MM.1S (cell line): ENCODE results near the gene RAB10.
A peak's percentile ranks its signal among the peaks of the same experiment; 100 is the strongest.

ENCODE experiments used
- DNase-seq: peaks from one replicate; pipeline ENCODE4 v3.0.0-alpha.2; 2015
- H2AFZ ChIP-seq: fragments of 300-600 bp; sonication (generic); 2 replicates; pipeline ENCODE4 v1.6.0; 2016; ENCODE audit warnings: antibody characterized with exemption, low read length
- H3F3A ChIP-seq: fragments of 300-600 bp; sonication (generic); 2 replicates; pipeline ENCODE4 v1.6.1; 2016; ENCODE audit warnings: mild to moderate bottlenecking, antibody characterized with exemption, low read length, moderate library complexity, mixed read lengths; ENCODE audit not compliant: insufficient read depth
- H3K27ac ChIP-seq: fragments of 300-600 bp; sonication (generic); 2 replicates; pipeline ENCODE4 v1.5.1; 2016; ENCODE audit warnings: mild to moderate bottlenecking, low read length
- H3K27me3 ChIP-seq: fragments of 300-600 bp; sonication (generic); replicated peaks from 2 replicates; pipeline ENCODE4 v1.6.0; 2016; ENCODE audit warnings: low read length; ENCODE audit not compliant: insufficient read depth
- H3K36me3 ChIP-seq: fragments of 300-600 bp; sonication (generic); replicated peaks from 2 replicates; pipeline ENCODE4 v1.6.1; 2016; ENCODE audit warnings: mild to moderate bottlenecking, low read length, mixed read lengths; ENCODE audit not compliant: insufficient read depth
- H3K4me1 ChIP-seq: fragments of 300-600 bp; sonication (generic); 2 replicates; pipeline ENCODE4 v1.6.1; 2016; ENCODE audit warnings: low read length, mixed read lengths
- H3K4me2 ChIP-seq: fragments of 300-600 bp; sonication (generic); 2 replicates; pipeline ENCODE4 v1.6.0; 2016; ENCODE audit warnings: low read depth, low read length
- H3K4me3 ChIP-seq: fragments of 300-600 bp; sonication (generic); 2 replicates; pipeline ENCODE4 v1.5.1; 2016; ENCODE audit warnings: low read length, mixed read lengths
- H3K79me2 ChIP-seq: fragments of 300-600 bp; sonication (generic); 2 replicates; pipeline ENCODE4 v1.6.1; 2016; ENCODE audit warnings: mixed run types, low read length, mixed read lengths
- H3K9ac ChIP-seq: fragments of 300-600 bp; sonication (generic); 2 replicates; pipeline ENCODE4 v1.6.1; 2016; ENCODE audit warnings: low read length, mixed read lengths
- H3K9me2 ChIP-seq: fragments of 300-600 bp; sonication (generic); replicated peaks from 2 replicates; pipeline ENCODE4 v1.6.1; 2016; ENCODE audit warnings: mild to moderate bottlenecking, low read length, mixed read lengths; ENCODE audit not compliant: insufficient read depth
- H3K9me3 ChIP-seq: fragments of 300-600 bp; sonication (generic); replicated peaks from 2 replicates; pipeline ENCODE4 v1.6.1; 2016; ENCODE audit warnings: mild to moderate bottlenecking, low read length, mixed read lengths; ENCODE audit not compliant: insufficient read depth
- H4K20me1 ChIP-seq: fragments of 300-600 bp; sonication (generic); 2 replicates; pipeline ENCODE4 v1.6.1; 2016; ENCODE audit warnings: mild to moderate bottlenecking, low read length, moderate library complexity, mixed read lengths; ENCODE audit not compliant: insufficient read depth
- EZH2 ChIP-seq: fragments of 300-600 bp; sonication (generic); optimal IDR thresholded peaks from 2 replicates; pipeline ENCODE3; 2017; ENCODE audit warnings: low read depth, mild to moderate bottlenecking, antibody characterized with exemption, low read length, mixed read lengths
- EZH2phosphoT487 ChIP-seq: fragments of 300-600 bp; sonication (generic); IDR thresholded peaks from 2 replicates; pipeline ENCODE4 v1.6.1; 2018; ENCODE audit warnings: antibody characterized with exemption, low read length
- TF ChIP-seq, protein P1 (sequence below): fragments of 300-600 bp; sonication (generic); IDR thresholded peaks from 2 replicates; pipeline ENCODE4 v1.5.1; 2016; ENCODE audit warnings: antibody characterized with exemption, low read length, mixed read lengths

The RAB10 gene

DNA sequence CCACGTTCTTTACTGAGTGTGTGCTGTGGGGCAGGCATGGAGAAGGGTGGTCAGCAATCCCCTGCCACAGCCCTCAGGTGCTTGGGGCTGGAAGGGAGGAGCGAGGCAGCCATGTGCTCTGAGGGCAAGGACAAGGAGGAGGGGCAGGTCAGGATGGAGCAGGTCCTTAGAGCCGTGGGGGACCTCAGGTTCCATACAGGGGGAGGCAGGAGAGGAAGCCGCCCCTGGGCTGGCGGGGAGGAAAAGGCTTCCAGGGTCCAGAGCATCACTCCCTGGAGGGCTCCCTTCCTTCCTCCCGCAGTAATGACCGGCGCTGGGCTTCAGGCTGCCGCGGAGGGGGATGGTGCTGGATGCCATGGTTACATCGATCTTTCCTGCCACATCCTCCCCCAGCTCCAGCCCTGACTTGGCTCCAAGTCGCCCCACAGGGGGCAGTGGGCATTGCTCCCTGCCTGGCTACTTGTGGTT is 145.6 kb downstream of the RAB10 start:
- no peak for TF ChIP-seq EZH2
- TF ChIP-seq, protein P1, sequence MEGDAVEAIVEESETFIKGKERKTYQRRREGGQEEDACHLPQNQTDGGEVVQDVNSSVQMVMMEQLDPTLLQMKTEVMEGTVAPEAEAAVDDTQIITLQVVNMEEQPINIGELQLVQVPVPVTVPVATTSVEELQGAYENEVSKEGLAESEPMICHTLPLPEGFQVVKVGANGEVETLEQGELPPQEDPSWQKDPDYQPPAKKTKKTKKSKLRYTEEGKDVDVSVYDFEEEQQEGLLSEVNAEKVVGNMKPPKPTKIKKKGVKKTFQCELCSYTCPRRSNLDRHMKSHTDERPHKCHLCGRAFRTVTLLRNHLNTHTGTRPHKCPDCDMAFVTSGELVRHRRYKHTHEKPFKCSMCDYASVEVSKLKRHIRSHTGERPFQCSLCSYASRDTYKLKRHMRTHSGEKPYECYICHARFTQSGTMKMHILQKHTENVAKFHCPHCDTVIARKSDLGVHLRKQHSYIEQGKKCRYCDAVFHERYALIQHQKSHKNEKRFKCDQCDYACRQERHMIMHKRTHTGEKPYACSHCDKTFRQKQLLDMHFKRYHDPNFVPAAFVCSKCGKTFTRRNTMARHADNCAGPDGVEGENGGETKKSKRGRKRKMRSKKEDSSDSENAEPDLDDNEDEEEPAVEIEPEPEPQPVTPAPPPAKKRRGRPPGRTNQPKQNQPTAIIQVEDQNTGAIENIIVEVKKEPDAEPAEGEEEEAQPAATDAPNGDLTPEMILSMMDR = no peak
- TF ChIP-seq EZH2phosphoT487 = no peak
- peak overlapping the region; percentile 63 for H3K4me3 ChIP-seq
- peaks cover 7% of the 10 kb centered on the region; the same call in 1 of the 2 replicates for H3K4me1 ChIP-seq
- no peak overlapping the region for H3K27ac ChIP-seq
- DNase-seq = no peak
- no peaks in the 10 kb centered on the region for H3K9me2 ChIP-seq
- peak overlapping the region; percentile 29; the same call in 1 of the 2 replicates for H3K9ac ChIP-seq
- H3K9me3 ChIP-seq = no peaks in the 10 kb centered on the region
- peak overlapping the region; percentile 98 for H3K4me2 ChIP-seq
- H3K79me2 ChIP-seq = no peaks in the 10 kb centered on the region
- H2AFZ ChIP-seq = peak overlapping the region; percentile 96
- H4K20me1 ChIP-seq = no peaks in the 10 kb centered on the region
- H3K36me3 ChIP-seq = no peaks in the 10 kb centered on the region
- H3K27me3 ChIP-seq = peaks cover 2% of the 10 kb centered on the region; the same call in 1 of the 2 replicates
- H3F3A ChIP-seq = no peaks in the 10 kb centered on the region

DNA sequence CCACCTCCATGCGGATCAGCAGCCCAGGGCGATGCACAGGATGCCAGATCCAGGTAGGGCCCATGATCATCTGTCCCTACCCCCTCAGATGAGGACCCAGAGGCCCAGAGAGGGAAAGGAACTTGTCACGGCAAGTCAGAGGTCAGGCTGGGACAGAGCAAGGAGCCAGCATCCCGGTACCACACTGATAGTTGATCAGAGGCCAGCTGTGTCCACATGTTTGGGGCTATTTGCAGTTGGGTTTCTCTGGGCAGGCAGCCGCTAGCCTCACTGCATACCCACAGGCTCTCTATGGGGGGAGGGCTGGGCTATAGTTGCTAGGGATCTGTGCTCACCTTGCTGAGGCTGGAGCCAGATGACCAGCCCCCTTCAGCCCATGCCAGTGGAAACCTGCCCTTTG is 148.6 kb downstream of the RAB10 start:
- H3K27me3 ChIP-seq = peaks cover 10% of the 10 kb centered on the region

DNA sequence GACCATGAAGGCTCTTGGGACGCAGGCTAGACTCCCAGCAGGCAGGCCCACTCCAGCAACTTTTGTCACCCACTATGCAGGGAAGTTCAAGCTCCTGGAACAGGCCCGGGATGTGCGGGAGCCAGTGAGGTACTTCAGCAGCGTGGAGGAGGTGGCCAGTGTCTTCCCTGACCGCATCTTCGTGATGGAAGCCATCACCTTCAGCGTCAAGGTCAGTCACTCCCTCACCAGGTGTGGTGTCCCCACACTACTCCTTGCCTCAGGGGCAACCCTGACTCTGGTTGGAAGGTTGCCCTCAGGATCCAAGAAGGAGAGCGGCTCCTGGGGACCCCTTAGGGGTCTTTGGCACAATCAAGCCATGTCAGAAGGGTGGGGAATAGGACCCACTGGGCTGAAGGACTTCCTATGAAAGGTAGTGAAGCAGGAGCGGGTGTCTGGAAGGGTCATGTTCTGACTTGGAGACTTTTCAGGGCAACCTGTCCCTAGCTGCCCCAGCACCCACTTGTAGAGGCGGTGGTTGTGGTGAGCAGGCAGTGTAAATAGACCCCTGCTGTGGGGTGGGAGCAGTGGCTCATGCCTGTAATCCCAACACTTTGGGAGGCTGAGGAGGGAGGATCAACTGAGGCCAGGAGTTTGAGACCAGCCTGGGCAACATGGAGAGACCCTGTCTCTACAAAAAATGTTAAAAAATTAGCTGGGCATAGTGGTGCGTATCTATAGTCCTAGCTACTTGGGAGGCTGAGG is 149.2 kb downstream of the RAB10 start:
- no peak for DNase-seq
- H3K27ac ChIP-seq = no peak overlapping the region
- peaks cover 8% of the 10 kb centered on the region; the same call in 1 of the 2 replicates for H3K4me1 ChIP-seq
- H4K20me1 ChIP-seq = no peaks in the 10 kb centered on the region
- no peak overlapping the region for H2AFZ ChIP-seq
- peaks cover 10% of the 10 kb centered on the region for H3K27me3 ChIP-seq
- H3K79me2 ChIP-seq = no peaks in the 10 kb centered on the region
- H3K9ac ChIP-seq = no peak overlapping the region
- H3K4me3 ChIP-seq = no peak overlapping the region
- H3K9me3 ChIP-seq = no peaks in the 10 kb centered on the region
- H3K36me3 ChIP-seq = no peaks in the 10 kb centered on the region
- H3K4me2 ChIP-seq = no peak overlapping the region
- H3F3A ChIP-seq = no peaks in the 10 kb centered on the region
- TF ChIP-seq, protein P1 = no peak
- no peak for TF ChIP-seq EZH2
- no peak for TF ChIP-seq EZH2phosphoT487
- H3K9me2 ChIP-seq = no peaks in the 10 kb centered on the region

More for the DNA sequence above, 148.6 kb downstream of the RAB10 start:
- Histone ChIP-seq H4K20me1 (no peaks in the 10 kb centered on the region), H3K36me3 (no peaks in the 10 kb centered on the region), H3K4me3 (no peak overlapping the region), H3K9me3 (no peaks in the 10 kb centered on the region), H3K79me2 (no peaks in the 10 kb centered on the region), H3K4me1 (peaks cover 8% of the 10 kb centered on the region; the same call in 1 of the 2 replicates), H3K4me2 (no peak overlapping the region), H3K9me2 (no peaks in the 10 kb centered on the region), H3K9ac (no peak overlapping the region), H2AFZ (no peak overlapping the region), H3F3A (no peaks in the 10 kb centered on the region), H3K27ac (no peak overlapping the region)
- TF ChIP-seq, protein P1 = no peak
- DNase-seq = no peak
